SK-N-SH (cell line): ENCODE data around the gene CD83.

Experiments
- FOSL2 ChIP-seq: IDR thresholded peaks from 2 replicates; pipeline ENCODE4 v1.4.0; 2012; ENCODE audit warnings: low read depth, mild to moderate bottlenecking, moderate library complexity, borderline replicate concordance
- MXI1 ChIP-seq: IDR thresholded peaks from 2 replicates; pipeline ENCODE4 v1.6.1; 2012; ENCODE audit warnings: mild to moderate bottlenecking, low read depth, low read length, improper control_type of control experiment
- TF ChIP-seq, protein P1 (sequence below): fragments of 200-600 bp; sonication (generic); IDR thresholded peaks from 2 replicates; pipeline ENCODE4 v1.6.1; 2017; ENCODE audit warnings: antibody characterized with exemption, mild to moderate bottlenecking, moderate library complexity

DNA sequence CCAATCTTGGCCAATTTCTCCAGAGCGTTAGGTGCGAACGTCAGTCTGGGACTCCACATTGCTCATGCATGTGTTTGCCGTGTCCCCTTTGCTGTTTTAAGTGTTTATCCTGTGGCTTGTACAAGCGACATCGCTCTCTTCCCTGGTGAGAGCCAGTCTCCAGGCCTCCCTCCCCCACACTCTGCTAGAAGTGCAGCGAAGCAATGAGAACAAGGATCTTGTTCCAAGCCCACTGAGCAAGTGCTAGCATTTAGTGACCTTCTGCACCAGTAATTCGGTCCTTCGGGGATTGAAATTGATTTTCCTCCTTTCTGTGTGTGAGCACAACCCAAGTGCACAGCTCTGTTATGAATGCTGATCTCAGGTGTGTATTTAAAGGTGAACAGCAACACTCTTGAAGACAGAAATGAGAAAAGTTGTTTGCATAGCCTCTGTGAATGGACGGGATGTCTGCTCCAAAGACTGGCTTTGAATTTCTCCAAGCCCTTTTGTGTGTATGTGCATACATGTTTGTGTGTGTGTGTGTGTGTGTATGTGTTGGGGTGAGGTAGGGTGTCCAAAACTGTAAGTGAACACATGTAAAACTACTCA is 29.0 kb downstream of the CD83 start:
- TF ChIP-seq, protein P1, sequence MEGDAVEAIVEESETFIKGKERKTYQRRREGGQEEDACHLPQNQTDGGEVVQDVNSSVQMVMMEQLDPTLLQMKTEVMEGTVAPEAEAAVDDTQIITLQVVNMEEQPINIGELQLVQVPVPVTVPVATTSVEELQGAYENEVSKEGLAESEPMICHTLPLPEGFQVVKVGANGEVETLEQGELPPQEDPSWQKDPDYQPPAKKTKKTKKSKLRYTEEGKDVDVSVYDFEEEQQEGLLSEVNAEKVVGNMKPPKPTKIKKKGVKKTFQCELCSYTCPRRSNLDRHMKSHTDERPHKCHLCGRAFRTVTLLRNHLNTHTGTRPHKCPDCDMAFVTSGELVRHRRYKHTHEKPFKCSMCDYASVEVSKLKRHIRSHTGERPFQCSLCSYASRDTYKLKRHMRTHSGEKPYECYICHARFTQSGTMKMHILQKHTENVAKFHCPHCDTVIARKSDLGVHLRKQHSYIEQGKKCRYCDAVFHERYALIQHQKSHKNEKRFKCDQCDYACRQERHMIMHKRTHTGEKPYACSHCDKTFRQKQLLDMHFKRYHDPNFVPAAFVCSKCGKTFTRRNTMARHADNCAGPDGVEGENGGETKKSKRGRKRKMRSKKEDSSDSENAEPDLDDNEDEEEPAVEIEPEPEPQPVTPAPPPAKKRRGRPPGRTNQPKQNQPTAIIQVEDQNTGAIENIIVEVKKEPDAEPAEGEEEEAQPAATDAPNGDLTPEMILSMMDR, result no peak
- no peak for TF ChIP-seq FOSL2
- TF ChIP-seq MXI1, result no peak
